HuH-7 (cell line): ENCODE data around the gene NELFE.
"Not testable (repeated sequence)": the region's sequence is repeated elsewhere in the genome, so short reads cannot be mapped to it uniquely, and the experiment has no call there.

Source experiments
- DNase-seq: peaks from one replicate; pipeline ENCODE4 v3.0.0; 2011; ENCODE audit warnings: low spot score

NELFE gene

GRCh38 chr6:31948753-31949413 is 9.9 kb downstream of the NELFE start:
- no peak for DNase-seq

- no peak for DNase-seq
Measured at GRCh38 chr6:31948306-31948705, 10.5 kb downstream of the NELFE start.

- no peak for DNase-seq
Measured at GRCh38 chr6:31947864-31948263, 10.9 kb downstream of the NELFE start.

- no peak for DNase-seq
Measured at GRCh38 chr6:31947070-31947675, 11.6 kb downstream of the NELFE start.

GRCh38 chr6:31946370-31946885 is 12.3 kb downstream of the NELFE start:
- DNase-seq: no peak

- DNase-seq: peak; percentile 87
Measured at GRCh38 chr6:31945507-31946369, 13.0 kb downstream of the NELFE start, which contains the start of gene CFB. Gene CFB (plus strand): TSS chr6:31946095. CDS start chr6:31946222, 127 bp downstream.

GRCh38 chr6:31945154-31945506 is 13.6 kb downstream of the NELFE start:
- no peak for DNase-seq

GRCh38 chr6:31943742-31944141 is 15.0 kb downstream of the NELFE start:
- no peak for DNase-seq

- peak; percentile 56 for DNase-seq
Measured at GRCh38 chr6:31940256-31940664, 18.5 kb downstream of the NELFE start.

- DNase-seq: no peak
Measured at GRCh38 chr6:31935823-31936222, 22.9 kb downstream of the NELFE start.

- no peak for DNase-seq
Measured at GRCh38 chr6:31935021-31935420, 23.8 kb downstream of the NELFE start.

- no peak for DNase-seq
Measured at GRCh38 chr6:31933537-31933936, 25.2 kb downstream of the NELFE start.

GRCh38 chr6:31932137-31932536 is 26.6 kb downstream of the NELFE start:
- DNase-seq: not testable (repeated sequence)

- no peak for DNase-seq
Measured at GRCh38 chr6:31930962-31931361, 27.8 kb downstream of the NELFE start.

- no peak for DNase-seq
Measured at GRCh38 chr6:31928672-31928939, 30.2 kb downstream of the NELFE start.

- DNase-seq: no peak
Measured at GRCh38 chr6:31927863-31928671, 30.7 kb downstream of the NELFE start.

- peak; percentile 28 for DNase-seq
Measured at GRCh38 chr6:31927242-31927862, 31.4 kb downstream of the NELFE start, which contains the start of gene C2. Gene C2 (plus strand): TSS chr6:31927717. CDS start chr6:31927753, 36 bp downstream.

GRCh38 chr6:31922942-31923341 is 35.8 kb downstream of the NELFE start:
- DNase-seq: peak; percentile 29

GRCh38 chr6:31920811-31921210 is 38.0 kb downstream of the NELFE start:
- DNase-seq: no peak

- no peak for DNase-seq
Measured at GRCh38 chr6:31919624-31920303, 39.0 kb downstream of the NELFE start.
